Testis (tissue), 3 donors: ENCODE measurements around the gene ZFP30. TPM values are rescaled to one million over a fixed set of nuclear protein-coding genes. Genes with fewer than 3 reads are reported as not detected.

Source experiments
- DNase-seq: peaks from one replicate; pipeline ENCODE4 v3.0.0-alpha.2; 2019
- H3K27ac ChIP-seq, 2 donors: fragments of 200-600 bp; sonication (generic); one replicate each; pipeline ENCODE4 v1.5.1; 2019
- H3K27me3 ChIP-seq: fragments of 200-600 bp; sonication (generic); one replicate; pipeline ENCODE4 v1.5.1; 2019
- H3K36me3 ChIP-seq: fragments of 200-600 bp; sonication (generic); one replicate; pipeline ENCODE4 v1.5.1; 2017; ENCODE audit warnings: low read depth; ENCODE audit errors: missing control alignments
- H3K4me1 ChIP-seq: fragments of 200-600 bp; sonication (generic); one replicate; pipeline ENCODE4 v1.5.1; 2019
- H3K4me3 ChIP-seq, 2 donors: fragments of 200-600 bp; sonication (generic); one replicate each; pipeline ENCODE4 v1.5.1; 2017 to 2019
- H3K9me3 ChIP-seq: fragments of 200-600 bp; sonication (generic); one replicate; pipeline ENCODE4 v1.5.1; 2017
- CTCF ChIP-seq, 3 experiments: fragments of 450-650 bp in 2 of 3; fragments of 200-600 bp in 1 of 3; sonication (generic) in 1 of 3; IDR thresholded peaks; one replicate each; pipeline ENCODE4 v1.5.1; 2016 to 2019; ENCODE audit warnings: antibody characterized with exemption in 3 of 3, mild to moderate bottlenecking in 2 of 3, moderate library complexity in 1 of 3
- POLR2A ChIP-seq: fragments of 450-650 bp; IDR thresholded peaks from one replicate; pipeline ENCODE4 v1.6.1; 2017; ENCODE audit warnings: antibody characterized with exemption, mild to moderate bottlenecking, moderate library complexity
- WGBS, 2 donors: methylation state at CpG; one replicate each; pipeline ENCODE4 v1.1.5; 2018; 5-methylcytosine and 5-hydroxymethylcytosine counted together
- intact Hi-C: fragments of 100-400 bp; cut with DNase I; formaldehyde crosslinking; loops from one replicate; pipeline ENCODE4 v1.15.1; 2023; ENCODE audit warnings: low total_unique reads
- polyA plus RNA-seq: library from polyadenylated mRNA; stranded (reverse); fragments of 350-450 nt; fragmentation: Illumina TruSeq; extraction: RNeasy Lipid Tissue Mini Kit (QIAGEN cat#74804); gene quantifications from one replicate; pipeline ENCODE4 v1.2.3, GENCODE V29; 2014; ENCODE audit warnings: low read depth, low replicate concordance; ENCODE audit not compliant: insufficient read depth
- total RNA-seq, 2 donors: library from RNA; depleted of rRNA; stranded (reverse); fragments of >200 nt; gene quantifications; one replicate each; pipeline ENCODE4 v1.2.3, GENCODE V29; 2016

ZFP30 gene
- total and polyA plus RNA-seq, 3 donors from 2014 or later, result 13.7 to 36.2 (median 19.6) TPM

GRCh38 chr19:37655689-37656371 lies 565 bp upstream of the ZFP30 start:
- WGBS, 2 donors, result 0 to 1% methylated on average over 17 to 57 of the region's 57 CpGs
- no peaks in the 10 kb centered on the region for H3K36me3 ChIP-seq
- peaks cover 9% of the 10 kb centered on the region for H3K4me1 ChIP-seq
- no peaks in the 10 kb centered on the region for H3K27me3 ChIP-seq
- TF ChIP-seq POLR2A, result no peak
- no peak for TF ChIP-seq CTCF (IDR thresholded peaks at IDR 0.05)
- H3K9me3 ChIP-seq, result no peaks in the 10 kb centered on the region
- DNase-seq, result peak; percentile 88
- H3K4me3 ChIP-seq, result peak overlapping the region; percentile 70 to 77
- intact Hi-C loops, result no loop called here
- peak overlapping the region; percentile 95 to 96 for H3K27ac ChIP-seq

DNA sequence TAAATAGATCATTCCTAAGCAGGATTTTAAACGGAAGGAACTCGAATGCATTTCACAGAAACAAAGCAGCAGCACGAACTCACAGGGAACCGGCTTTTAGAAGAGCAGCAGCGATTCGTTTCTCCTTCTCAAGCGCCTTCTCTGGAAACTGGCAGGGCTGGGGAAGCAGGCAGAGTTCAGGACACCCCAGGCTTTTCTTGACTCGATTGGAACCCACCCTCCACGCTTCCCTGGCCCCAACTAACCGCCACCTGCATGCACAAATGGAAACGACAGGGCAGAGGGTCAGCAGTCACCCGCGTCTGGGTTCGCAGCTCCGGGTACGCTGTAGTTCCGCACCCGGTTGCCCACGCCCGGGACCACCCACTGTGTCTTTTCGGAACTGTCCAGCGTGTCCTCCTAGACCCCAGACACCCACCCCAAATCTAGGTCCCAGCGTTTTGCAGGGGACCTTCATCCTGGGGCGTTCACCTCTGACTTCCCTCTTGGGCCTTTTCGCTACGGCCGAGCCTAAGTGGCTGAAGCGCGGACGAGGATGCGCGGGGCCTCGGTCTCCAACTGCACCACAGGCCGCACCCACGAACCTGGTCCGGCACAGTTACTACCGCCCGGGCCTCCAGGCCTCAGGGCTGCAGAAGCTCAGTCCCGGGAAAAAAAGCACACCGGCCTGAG lies 500 bp downstream of the ZFP30 start:
- intact Hi-C loops, result no loop called here
- Histone ChIP-seq H3K4me1 (peaks cover 9% of the 10 kb centered on the region), H3K27me3 (no peaks in the 10 kb centered on the region), H3K4me3 (peak overlapping the region; percentile 70 to 77), H3K27ac (peak overlapping the region; percentile 95 to 96), H3K9me3 (no peaks in the 10 kb centered on the region), H3K36me3 (no peaks in the 10 kb centered on the region)
- WGBS, 2 donors, result 0% methylated on average over 25 to 40 of the region's 40 CpGs
- no peak for DNase-seq
- TF ChIP-seq CTCF (IDR thresholded peaks at IDR 0.05), result no peak
- no peak for TF ChIP-seq POLR2A

DNA sequence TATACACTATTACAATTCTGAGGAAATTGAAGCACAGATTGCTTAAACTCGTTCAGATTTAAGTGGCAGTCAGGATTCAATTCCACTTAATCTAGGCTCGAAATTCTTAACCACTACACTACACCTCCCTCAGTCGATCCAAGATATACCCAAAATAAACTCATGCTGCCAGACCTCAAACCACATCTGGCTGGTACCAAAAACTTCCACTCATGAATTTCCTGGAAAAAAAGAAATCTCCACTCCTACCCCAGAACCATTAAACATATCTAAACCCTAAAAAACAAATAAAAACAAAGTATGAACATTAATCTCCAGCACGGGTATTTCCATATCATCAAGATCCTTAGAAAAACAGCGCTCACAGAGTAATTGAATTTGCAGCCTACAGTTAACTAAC lies 1.1 kb downstream of the ZFP30 start:
- WGBS, 2 donors, result 2% methylated on average over 5 of the region's 5 CpGs
- H3K9me3 ChIP-seq, result no peaks in the 10 kb centered on the region
- TF ChIP-seq CTCF (IDR thresholded peaks at IDR 0.05), result no peak
- TF ChIP-seq POLR2A, result no peak
- no peak for DNase-seq
- H3K4me3 ChIP-seq, result peak overlapping the region; percentile 70 to 77
- H3K27ac ChIP-seq, result peak overlapping the region in 1 of 2 donors; percentile 96
- intact Hi-C loops, result no loop called here
- no peaks in the 10 kb centered on the region for H3K27me3 ChIP-seq
- H3K4me1 ChIP-seq, result peaks cover 9% of the 10 kb centered on the region
- no peaks in the 10 kb centered on the region for H3K36me3 ChIP-seq

- Histone ChIP-seq H3K36me3 (no peaks in the 10 kb centered on the region), H3K27ac (no peak overlapping the region), H3K9me3 (no peaks in the 10 kb centered on the region), H3K27me3 (no peaks in the 10 kb centered on the region), H3K4me1 (no peaks in the 10 kb centered on the region), H3K4me3 (no peak overlapping the region)
- no peak for DNase-seq
- TF ChIP-seq CTCF (IDR thresholded peaks at IDR 0.05) (no peak), POLR2A (no peak)
- 97% methylated on average over 11 of the region's 11 CpGs for WGBS, 2 donors
- intact Hi-C loops, result no loop called here
These were observed 19.9 kb downstream of the ZFP30 start for GRCh38 chr19:37635076-37636056.
